GM19467 (cell line): Measurements from ENCODE around the gene DAB2IP.

Source experiments
- ATAC-seq: cut with Tn5 transposase; IDR thresholded peaks from one replicate; pipeline ENCODE4 v1.9.1; 2021; ENCODE audit warnings: mild to moderate bottlenecking, moderate library complexity; ENCODE audit not compliant: unreplicated experiment

The DAB2IP gene

DNA sequence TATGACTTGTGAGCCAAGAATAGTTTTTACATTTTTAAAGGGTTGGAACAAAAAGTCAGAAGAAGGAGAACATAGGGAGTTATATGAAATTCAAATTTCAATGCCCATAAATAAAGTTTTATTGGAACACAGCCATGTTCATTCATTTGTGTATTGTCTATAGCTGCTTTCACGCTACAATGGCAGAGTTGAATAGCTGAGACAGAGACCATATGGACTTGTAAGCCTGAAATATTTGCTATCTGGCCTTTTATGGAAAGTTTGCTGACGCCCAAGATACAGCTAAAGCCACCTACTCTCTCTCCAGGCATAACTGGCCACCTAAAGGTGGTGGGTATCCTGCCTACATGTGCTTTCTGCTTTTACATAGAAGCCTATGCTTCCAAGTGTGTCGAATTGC is 10.9 kb downstream of the DAB2IP start:
- no peak for ATAC-seq

DNA sequence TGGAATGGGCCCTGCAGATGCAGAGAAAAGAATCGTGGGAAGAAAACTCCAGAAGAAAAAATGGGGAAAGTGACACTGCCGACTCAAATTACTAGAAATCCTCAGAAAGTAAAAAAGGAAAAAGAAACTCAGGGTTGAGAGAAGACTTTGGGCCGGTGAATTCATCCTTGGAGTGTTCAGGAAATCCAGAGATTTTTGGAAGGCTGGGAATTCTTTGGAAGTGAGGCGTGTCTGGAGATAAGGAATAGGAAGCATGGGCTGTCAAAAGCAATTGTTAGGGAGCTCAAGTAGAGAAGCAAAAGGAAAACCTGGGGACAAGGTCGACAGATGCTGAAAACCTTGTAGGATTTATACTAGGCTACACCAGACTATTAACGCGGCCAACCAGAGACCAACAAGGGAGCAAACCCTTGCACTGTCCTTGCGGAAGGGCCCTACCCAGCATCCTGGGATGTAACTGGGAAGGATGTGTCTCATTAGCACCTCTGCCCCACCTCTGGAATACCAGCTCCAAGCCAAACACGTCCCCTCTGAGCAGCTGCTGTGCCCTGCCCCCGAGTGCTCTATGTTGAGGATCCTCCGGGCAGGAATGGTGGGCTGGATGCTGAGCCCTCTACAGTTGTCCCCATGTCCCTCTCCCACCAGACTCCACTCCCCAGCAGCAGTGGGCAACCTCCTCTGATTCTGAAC is 11.6 kb downstream of the DAB2IP start:
- ATAC-seq: no peak

- ATAC-seq: no peak
Measured at GRCh38 chr9:121663591-121663990, 12.2 kb downstream of the DAB2IP start.

DNA sequence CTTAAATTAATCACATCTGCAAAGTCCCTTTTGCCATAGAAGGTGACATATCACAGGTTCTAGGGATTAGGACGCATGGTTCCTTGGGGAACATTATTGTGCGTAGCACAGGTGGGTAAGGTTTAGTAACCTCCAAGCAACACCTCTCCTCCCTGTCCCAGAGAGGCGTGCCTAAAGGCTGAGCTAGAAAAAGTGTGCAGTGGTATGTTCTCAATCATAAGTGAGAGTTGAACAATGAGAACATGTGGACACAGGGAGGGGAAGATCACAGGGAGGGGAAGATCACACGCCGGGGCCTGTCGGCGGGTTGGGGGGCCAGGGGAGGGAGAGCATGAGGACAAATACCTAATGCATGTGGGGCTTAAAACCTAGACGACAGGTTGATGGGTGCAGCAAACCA is 14.9 kb downstream of the DAB2IP start:
- no peak for ATAC-seq

DNA sequence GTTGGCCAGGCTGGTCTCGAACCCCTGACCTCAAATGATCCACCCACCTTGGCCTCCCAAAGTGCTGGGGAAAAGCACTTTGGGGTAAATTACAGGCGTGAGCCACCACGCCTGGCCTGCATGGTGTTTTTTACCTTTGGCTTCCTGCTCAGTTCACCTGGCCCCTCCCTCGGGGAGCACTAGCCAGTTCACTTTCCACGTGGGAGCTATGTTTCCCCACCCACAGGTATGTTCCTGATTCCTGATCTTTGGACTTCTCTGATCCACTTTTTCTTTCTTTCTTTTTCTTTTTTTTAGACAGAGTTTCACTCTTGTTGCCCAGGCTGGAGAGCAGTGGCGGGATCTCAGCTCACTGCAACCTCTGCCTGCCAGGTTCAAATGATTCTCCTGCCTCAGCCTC is 15.8 kb downstream of the DAB2IP start:
- ATAC-seq: no peak

DNA sequence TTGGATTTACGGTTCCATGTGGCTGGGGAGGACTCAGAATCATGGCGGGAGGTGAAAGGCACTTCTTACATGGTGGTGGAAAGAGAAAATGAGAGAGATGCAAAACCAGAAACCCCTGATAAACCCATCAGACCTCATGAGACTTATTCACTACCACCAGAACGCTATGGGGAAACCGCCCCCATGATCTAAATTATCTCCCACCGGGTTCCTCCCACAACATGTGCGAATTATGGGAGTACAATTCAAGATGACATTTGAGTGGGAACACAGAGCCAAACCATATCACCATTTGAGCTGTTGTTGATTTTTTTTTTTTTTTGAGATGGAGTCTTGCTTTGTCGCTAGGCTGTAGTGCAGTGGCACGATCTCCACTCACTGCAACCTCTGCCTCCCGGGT is 16.5 kb downstream of the DAB2IP start:
- ATAC-seq: no peak

DNA sequence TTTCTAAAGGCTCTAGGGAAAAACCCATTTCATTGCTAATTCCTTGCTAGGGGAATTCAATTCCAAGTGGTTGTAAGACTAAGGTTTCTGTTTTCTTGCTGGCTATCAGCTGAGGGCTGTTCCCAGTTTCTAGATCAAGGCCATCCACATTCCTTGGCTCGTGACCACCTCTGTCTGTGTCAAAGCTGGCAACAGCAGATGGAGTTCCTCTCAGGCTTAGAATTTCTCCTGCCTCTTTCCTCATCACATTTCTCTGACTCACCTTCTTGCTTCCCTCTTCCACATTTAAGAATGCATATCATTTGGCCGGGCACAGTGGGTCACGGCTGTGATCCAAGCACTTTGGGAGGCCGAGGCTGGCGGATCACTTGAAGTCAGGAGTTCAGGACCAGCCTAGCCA is 19.0 kb downstream of the DAB2IP start:
- no peak for ATAC-seq

DNA sequence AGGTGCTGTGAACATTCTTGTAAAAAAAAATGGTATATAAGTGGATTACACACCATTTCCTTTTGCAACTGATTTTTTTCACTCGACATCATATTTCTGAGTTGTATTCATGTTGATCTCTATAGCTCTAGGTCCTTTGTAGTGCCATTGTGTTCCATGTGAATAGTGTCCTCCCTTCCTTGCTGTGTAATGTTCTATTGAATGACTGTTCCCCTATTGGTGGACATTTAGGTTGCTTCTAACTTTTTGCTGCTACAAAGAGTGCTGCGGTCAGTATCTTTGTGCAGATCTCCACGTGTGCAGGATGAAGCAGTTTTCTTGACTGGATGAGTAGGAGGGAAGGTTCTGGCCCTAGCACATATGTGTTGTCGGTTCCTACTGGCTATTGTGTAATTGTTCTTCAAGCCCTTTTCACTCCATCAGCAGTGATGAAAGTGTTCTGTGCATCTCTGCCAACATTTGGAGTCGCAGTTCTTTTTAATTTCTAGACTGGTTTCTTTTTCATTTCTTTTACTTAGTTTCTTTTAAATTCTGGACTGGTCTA is 20.2 kb downstream of the DAB2IP start:
- no peak for ATAC-seq

DNA sequence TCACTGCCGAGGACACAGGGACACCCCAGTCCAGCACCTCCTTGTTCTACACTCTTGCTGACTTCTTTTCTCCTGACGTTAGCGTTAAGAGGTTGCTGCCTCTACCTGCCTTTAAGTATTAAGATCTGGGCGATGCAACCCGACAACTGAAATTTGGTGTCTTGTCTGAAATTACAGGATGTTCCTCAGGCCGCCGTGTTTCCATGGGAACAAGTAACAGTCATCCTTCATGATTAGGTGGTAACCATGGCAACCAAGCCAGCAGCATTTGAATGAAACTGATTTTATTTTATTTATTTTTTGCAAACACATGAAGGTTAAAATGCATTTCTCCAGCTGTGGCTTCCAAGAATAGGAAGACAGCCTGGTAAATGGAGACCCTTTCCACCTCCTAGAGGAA is 20.8 kb downstream of the DAB2IP start:
- no peak for ATAC-seq

DNA sequence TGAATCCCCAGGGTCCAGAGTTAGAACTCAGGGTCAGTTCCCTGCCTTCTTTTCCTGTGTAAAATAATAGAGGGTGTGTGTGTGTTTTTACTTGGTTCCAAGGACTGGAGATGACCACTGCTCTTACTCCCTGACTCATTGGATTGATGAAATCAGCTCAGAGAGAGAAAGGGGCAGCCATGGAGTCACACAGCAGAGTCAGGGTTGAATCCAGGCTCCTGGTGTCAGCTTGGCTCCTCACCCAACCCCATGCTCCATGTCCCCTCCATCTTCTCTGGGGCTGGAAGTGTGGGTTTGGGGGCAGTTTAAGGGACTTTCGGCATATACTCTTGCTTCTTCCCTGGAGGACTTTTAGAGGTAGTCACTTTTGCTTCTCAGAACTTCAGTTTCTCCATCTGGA is 21.6 kb downstream of the DAB2IP start:
- no peak for ATAC-seq

GRCh38 chr9:121673576-121673975 is 22.1 kb downstream of the DAB2IP start:
- ATAC-seq: no peak

DNA sequence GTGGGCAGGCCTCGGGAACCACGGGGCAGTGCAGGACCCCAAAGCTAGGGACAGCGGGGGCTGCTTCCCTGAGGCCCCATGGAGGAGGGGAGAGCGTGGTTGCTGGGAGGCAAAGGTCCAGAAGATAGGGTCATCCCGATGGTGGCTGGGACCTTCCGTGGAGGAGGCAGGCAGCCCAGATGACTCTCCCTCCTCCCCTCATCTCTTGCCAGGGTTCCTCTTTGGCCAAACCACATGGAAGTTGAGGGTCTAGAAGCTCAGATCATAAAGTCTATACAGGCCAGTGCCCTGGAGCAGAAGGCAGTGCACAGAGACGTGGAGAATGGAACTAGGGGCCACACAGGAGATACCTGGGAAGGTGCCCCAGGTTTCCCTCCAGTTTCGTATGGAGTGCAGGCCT is 22.6 kb downstream of the DAB2IP start:
- ATAC-seq: no peak

- ATAC-seq: no peak
Measured at GRCh38 chr9:121674952-121675351, 23.5 kb downstream of the DAB2IP start.

DNA sequence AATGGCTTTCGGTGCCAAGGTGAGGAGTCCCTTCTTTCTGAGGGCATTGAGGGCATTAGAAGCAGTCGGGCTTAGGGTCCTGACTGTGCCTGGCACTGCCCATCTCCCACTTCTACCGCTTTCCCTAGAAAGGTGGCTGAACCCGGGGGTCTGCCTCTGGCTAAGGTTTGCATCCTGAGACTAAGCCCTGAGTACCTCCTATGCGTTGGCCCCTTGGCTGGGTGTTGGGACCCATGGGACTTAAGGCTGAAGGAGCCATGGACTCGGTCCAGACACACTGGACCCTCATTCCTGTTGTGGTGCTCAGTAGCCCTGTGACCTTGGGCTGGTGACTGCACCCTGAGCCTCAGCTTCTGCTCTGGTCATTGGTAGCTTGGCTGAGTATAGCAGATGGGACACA is 23.9 kb downstream of the DAB2IP start:
- no peak for ATAC-seq

DNA sequence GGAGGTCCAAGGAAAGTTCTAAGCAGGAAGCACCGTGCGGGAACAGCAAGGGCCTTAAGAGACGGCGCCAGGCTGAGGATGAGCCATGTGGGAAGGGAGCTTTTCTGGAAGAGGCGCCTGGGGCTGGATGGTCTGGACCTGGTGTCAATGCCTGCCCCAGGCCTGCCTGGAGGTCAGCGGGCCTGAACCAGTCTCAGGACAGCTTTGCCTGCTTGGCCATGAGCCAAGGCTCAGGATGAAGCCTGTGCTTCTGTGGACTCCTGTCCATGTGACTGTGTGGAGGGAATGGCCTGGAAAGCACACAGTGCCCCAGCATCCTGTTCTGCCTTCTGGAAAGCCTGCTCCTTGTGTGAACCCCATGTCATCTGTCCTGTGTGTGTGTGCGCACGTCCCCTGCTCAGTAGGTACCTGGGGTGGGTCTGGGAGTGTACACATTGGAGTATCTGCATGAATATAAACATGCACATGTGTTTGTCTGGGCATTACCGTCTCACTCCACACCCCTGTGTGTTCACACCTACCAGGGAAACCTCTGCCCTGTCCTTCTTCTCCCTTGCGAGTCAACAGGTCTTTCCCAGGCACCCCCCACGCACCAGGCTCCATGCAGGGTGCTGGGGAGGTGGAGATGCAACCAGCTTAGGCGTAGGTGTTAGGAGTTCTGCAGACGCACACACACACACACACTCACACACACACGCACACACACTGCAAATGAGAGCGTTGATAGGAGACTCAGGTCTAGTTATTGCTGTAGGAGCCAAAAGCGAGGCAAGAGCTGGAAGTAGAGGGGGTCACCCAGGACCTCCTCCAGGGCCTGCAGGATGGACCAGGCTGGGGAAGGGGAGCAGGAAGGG is 24.8 kb downstream of the DAB2IP start:
- ATAC-seq: no peak

GRCh38 chr9:121676926-121677325 is 25.5 kb downstream of the DAB2IP start:
- no peak for ATAC-seq

DNA sequence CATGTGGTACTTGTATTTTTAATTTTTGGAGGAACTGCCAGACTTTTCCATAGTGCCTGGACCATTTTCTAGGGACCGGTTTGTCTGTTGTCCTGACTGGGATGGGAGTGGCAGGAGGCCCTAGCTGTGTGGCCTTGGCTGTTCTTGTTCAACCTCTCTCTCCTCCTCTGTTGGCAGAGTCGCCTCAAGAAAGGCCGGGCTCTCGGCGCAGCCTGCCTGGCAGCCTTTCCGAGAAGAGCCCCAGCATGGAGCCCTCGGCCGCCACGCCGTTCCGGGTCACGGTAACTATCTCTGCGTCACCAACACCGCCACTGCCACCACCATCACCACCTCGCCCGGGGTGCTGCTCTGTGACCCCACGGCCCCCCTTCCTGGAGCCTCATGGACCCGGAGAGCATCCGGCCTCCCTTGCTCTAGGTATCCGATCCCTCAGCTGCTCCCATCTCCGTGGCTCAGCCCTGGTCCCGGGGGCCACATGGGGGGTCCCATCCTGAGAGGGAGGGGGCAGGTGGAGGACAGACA is 27.1 kb downstream of the DAB2IP start:
- ATAC-seq: no peak

DNA sequence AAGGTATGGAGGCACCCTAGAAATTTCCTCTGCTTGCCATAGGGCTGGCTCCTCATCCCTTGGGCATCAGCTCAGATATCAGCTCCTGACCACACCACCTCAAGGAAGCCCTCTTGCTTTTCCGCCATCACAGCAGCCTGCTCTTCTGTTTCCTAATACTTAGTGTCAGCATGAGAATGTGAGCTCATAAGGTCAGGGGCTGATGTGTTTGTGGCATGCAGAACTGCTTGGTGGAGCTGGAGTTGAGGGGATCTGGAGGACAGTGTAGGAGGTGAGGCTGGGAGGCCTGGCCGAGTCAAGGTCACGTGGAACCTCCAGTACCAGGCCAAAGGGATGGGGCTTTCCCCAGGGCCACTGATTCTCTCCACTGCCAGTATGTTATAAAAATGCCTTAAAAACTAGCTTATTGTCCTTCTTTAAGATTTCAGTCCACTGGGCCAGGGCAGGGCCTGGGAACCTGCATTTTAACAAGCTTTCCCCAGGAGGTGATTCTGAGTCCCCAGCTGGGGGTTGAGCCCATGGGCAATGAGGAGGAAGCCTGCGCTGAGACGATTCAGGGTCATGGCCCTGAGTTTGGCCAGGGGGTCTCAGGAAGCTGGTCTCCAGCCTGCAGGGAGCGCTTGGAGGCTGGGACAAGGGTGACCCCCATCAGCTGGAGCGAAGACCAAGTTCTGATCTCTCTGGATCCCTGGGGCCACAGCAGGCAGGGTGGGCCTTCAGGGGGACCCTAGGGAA is 28.6 kb downstream of the DAB2IP start:
- ATAC-seq: no peak

- ATAC-seq: no peak
Measured at GRCh38 chr9:121681404-121681803, 30.0 kb downstream of the DAB2IP start.

- ATAC-seq: no peak
Measured at GRCh38 chr9:121682201-121682600, 30.8 kb downstream of the DAB2IP start.

DNA sequence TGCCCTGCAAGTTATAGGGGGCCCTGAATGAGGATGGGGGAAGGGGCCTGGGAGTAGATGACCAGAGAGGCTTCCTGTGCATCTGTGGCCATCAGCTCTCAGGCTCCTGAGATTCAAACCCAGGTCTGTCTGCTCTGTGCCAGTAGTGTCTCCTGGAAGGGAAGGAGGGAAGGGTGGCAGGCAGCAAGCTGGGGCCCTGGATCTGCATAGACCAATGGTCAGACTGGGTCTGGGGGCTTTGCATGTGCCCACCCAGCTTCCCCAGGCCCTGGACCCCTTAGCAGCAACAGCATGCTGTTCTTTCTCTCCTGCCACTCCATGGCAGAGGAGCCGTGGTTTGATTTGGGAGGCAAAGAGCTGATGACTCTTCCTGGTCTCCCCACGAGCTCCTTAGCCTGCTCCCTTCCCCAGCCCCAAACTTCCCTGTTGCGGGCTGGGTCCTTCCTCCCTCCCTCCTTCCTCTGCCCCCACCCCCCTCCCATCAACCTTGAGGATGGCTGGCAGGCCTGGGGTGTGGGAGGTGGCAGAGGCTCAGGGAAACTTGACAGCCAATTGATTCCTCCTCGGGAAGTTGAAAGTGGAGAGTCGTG is 31.6 kb downstream of the DAB2IP start:
- ATAC-seq: no peak
